ENCODE results near the gene SDC3.

The SDC3 gene

DNA sequence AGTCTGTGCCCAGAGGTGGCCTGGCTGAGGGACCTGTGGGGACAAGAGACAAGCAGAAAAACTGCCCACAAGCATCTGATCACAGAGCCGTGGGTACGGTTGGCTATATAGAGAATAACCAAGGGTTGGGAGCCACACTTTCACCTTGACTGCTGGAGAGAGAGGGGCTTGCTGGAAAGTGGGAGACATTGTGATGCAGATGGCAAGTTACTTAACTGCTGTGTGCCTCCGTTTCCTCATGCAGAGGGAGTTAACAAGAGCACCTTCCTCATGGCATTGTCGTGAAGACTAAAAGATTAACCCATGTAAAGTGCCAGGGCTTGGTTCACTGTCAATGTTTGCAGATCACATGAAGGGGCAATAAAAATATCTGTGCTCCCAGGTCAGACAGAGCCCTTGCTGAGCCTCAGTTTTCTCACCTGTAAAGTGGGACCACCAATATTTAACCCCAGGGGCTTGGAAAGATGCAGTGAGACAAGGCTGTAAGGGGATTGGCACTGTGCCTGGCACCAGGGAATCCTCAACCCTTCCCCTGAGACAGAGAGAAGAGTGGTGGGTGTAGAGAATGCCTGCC, 52.8 kb downstream of the SDC3 start:
- DNase-seq (ENCODE audit: extremely low read depth in 1 of 2, low read depth in 1 of 2) = no peak

DNA sequence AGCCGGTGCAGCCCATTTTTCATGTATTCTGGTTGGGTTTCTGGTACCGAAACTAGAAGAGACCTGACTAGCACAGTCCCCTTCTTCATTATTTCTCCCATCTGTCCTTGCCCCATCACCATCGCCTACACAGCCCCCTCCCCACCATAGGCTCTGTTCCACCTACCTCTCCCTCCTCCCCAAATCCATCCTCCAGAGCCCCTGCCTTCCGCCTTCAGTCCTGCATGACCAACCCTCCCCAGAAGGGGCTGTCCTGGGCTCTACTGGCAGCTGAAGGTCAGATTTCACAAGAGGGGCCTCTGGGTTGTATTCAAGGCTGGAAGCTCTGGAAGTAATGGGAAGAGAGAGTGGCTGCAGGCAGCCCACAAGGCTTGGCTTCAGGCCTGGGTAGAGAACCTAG, 55.2 kb downstream of the SDC3 start:
- no peak for DNase-seq (ENCODE audit: extremely low read depth in 1 of 2, low read depth in 1 of 2)

DNA sequence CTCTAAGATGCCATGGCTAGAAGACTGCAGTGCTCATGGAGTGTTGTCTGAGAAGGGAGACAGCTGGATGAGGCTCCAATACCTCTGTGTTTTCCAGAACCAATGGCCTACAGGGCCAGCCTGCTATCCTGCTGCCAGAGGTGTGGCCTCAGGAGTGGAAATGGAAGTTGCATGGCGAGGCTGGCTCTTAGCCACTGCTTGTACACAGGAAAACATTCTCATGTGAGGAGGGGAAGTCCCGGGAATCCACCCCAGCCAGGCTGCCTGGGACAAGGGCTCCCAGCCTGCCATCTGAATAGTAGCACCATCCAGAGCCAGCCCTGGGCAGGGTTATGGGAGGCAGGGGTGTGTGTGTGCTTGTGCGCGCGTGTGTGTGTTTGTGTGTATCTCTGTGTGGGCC, 56.5 kb downstream of the SDC3 start:
- DNase-seq (ENCODE audit: extremely low read depth in 1 of 2, low read depth in 1 of 2) = no peak

DNA sequence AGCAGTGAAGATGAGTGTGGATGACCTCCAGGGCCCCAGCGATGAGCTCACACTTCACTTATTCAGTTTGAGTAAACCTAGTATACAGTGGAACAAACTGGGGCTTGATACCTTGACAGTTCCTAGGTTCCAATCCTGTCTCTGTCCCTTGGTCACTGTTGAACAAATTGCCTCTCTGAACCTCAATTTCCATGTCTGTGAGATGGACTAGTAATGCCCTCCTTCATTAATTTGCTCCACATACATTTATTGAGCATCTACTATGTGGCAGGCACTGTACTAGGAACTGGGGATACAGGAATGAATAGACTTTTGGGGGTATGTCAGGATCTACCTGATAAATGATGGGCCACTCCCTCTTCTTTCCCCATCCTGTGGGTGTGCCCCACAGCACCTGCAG, 57.3 kb downstream of the SDC3 start:
- no peak for DNase-seq (ENCODE audit: extremely low read depth in 1 of 2, low read depth in 1 of 2)

DNA sequence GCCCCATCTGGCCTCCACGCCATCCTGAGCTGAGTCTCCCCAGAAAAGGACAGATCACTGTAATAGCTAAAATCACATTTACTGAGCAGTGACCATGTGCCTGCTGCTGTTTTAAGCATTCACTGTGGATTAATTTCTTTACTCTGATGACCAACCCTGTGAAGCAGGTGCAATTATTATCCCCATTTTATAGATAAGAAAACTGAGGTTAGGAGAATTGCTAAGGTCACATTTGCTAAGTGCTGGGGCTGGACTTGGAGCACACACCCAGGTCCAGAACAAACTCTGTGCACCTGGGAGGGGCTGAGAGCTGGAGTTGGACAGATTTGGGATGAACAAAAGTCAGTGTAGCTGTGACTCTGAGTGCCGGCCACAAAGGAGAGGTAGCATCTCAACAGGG, 58.0 kb downstream of the SDC3 start:
- DNase-seq (ENCODE audit: extremely low read depth in 1 of 2, low read depth in 1 of 2) = no peak

DNA sequence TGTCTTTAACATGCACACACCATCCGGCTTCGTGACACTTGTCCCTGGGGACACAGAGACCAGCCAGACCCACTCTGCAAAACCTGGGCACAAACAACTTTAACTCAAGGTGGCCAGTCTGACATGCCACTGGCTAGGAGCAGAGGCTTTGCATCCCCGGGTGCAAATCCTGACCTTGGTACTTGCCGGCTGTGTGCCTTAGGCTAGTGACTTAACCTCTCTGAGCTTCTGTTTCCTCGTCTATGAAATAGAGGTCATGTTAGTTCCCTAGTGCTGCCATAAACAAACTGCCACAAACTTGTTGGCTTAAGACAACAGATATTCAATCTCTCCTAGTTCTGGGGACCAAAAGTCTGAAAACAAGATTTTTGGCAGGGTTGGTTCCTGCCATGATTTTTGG, 60.4 kb downstream of the SDC3 start:
- DNase-seq (ENCODE audit: extremely low read depth in 1 of 2, low read depth in 1 of 2) = no peak

DNA sequence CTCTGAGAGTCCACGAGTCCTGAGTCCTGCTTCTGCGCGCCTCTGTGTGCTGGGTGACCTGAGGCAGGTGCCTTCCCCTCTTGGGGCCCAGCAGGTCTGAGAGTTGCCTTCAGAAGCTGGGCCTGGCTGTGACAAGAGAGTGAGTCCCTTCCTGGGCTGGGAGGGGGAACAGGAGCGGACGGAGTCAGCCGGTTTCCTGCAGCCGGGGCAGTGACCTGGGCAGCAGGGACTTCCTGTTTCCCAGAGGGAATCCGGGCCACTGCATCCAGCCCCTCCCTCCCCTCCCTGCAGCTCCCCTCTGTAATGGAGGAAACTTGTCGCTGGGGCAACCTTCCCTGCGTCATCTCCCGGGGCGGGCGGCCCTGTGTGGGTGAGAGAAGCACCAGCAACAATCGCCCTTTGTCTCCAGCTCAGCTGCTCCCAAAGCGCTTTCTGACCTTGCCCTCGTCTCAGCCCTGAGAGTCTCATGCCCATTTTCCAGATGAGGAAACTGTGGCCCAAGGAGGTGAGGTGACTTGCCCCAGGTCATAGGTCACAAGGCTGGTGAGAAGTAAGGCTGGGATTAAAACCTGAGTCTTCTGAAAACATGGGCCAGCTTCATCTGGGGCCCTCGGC, 61.1 kb downstream of the SDC3 start:
- no peak for DNase-seq (ENCODE audit: extremely low read depth in 1 of 2, low read depth in 1 of 2)

DNA sequence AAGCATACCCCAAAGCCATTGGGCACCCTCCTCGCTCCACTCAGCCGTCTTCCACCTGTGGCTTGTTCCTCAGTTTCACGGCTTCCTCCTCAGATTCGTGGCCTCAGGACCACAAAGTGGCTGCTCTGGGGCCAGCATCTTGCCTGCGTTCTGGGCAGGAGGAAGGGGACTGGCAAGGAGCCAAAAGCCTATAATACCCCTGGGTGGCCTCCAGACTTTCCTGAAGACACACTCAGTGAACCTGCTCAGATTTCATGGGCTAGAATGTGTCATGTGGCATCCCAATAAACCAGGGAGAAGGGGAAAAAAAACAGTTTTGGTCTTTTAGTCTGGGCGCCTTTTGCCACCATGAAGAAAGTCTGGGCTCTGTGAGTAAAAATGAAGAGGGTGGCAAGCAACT, 62.0 kb downstream of the SDC3 start:
- DNase-seq (ENCODE audit: extremely low read depth in 1 of 2, low read depth in 1 of 2) = no peak

DNA sequence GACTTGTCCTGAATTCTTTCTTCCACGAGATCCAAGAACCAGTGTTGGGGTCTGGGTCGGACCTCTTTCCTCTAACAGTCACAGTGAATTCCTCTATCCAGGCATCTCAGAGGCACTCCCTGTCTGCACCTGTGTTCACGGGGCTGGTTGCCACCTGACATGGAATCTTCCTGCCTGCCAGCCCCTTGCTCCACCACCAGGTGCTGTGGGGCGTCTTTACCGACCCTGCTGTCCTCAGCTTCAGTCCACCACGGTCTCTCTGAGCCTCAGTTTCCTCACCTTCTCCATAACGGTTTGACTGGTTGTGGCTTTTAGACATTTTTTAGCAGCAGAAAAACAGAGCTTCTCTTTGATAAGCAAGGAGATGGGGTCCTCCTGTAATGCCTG, 62.7 kb downstream of the SDC3 start:
- no peak for DNase-seq (ENCODE audit: extremely low read depth in 1 of 2, low read depth in 1 of 2)

DNA sequence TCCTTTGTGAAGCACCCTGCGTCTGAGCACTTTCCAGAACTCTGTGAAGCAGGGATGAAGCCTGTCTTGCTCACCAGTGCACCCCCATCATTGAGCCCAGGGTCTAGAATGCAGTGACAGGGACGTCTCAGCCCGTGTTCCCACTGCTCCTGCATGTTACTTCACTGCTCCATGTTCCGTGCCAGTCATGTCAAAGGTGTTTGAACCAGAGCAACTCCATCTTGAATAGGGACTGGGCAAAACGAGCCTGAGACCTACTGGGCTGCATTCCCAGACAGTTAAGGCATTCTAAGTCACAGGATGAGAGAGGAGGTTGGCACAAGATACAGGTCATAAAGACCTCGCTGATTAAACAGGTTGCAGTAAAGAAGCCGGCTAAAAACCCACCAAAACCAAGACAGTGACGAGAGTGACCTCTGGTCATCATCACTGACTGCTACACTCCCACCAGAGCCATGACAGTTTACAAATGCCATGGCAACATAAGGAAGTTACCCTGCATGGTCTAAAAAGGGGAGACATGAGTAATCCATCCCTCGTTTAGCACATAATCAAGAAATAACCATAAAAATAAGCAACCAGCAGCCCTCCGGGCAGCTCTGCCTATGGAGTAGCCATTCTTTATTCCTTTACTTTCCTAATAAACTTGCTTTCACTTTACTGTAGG, 63.2 kb downstream of the SDC3 start:
- DNase-seq (ENCODE audit: extremely low read depth in 1 of 2, low read depth in 1 of 2) = no peak

DNA sequence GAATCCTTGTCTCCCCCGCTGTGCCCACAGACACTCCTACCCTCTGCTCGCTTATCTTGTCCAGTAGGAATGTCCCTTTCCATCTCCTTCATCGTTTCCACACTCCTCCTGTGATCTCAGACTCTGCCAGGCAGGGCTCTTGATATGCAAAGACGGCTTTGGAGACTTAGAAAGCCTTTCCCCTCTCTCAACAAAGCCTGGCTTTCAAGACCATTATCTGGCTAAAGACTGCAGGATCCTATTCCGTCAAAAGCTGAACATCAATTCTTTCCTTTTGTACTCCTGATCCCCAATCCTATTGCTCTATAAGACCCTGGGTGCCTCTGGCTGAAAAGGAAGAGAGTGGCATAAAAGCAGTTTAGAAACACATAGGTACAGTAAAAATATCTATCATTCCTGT, 63.9 kb downstream of the SDC3 start:
- no peak for DNase-seq (ENCODE audit: extremely low read depth in 1 of 2, low read depth in 1 of 2)

DNA sequence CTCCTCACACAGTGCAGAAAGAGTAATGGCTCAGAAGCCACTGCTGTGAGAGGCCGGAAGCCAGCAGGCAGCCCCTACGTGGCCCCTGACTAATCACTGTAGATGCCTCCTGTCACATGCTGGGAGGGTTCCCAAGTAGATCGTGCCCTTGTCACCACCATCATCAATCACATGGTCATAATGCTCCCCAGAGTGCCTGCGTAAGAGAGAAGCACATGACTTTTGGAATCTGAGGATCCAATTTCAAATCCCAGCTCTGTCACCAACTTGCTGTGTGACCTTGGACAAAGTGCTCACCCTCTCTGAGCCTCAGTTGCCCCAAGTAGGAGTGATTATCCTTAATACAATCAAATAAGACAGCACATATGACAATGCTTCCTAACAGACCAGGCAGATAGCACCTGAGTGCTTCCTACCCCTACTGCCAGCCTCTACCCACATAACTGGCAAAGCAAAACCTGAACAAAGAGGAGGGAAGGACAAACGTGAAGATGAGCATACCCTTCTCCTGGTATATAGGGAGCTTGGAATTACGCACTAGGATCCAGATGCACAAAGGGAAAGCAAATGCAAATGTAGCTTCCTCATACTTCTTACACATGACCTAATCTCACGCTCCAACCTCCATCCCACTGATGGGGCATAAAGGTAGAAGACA, 65.7 kb downstream of the SDC3 start:
- no peak for DNase-seq (ENCODE audit: extremely low read depth in 1 of 2, low read depth in 1 of 2)

DNA sequence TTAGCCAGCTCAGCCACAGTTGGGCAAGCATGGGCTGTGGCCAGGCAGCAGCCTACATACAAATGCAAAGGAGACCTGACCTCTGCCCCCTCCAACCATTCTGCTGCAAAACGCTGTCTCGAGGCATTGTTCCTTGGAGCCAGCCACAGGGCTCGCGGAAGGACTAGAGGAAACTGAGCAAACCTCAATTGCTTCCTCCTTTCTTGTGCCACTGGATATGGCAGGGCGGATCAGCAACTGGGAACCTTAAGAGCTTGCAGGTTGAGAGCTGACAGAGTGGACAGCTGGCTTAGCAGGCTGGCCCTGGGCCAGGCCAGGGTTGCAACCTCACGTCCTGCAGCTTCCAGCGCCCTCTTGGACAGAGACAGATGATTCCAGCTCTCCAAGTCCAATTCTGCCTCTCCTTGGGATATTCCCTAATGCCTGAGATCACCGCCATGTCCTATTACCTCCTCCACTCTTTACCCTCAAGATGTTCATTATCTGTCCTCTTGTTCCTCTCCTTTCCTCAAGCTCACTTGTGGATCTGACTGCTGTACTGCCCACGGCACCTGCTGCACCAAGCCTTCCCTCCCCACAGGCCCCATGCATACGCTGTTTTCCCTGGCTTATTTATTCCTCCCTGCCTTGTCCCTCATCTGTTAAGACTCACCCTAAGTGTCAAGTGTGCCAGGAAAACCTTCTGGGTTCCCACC, 67.5 kb downstream of the SDC3 start:
- no peak for DNase-seq (ENCODE audit: extremely low read depth in 1 of 2, low read depth in 1 of 2)

DNA sequence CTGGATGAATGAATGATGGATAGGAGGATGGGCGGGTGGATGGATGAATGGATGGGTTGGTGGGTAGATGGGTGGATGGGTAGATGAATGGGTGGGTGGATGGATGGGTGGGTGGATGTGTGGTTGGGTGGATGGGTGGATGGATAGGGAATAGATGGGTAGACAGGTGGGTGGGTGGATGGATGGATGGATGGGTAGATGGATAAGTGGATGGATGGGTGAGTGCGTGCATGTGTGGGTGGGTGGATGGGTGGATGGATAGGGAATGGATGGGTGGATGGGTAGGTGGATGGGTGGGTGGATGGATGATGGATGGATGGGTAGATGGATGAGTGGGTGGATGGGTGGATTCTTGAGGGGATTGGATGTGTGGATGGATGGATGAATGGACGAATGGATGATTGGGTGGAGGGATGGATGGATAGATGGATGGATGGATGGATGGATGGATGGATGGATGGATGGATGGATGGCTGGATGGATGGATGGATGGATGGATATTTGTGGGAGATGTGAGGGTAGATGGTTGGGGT, 68.7 kb downstream of the SDC3 start:
- DNase-seq (ENCODE audit: extremely low read depth in 1 of 2, low read depth in 1 of 2) = no peak

DNA sequence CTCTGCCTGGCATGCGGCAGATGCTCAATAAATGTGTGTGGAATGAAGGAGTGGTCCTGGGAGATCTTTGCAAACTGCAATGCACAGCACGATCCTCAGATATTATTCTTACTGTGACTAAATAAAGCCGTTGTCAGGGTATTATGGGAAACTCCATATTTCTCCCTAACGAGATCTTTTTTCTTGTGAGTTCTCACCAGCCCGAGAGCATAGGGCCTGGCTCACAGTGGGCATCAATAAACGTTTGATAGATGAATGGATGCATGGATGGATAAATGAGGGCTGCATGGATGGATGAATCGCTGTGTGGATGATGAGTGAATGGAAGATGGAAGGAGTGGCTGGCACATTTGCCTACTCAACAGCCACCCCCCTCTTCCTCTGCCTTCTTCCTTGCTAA, 69.6 kb downstream of the SDC3 start:
- no peak for DNase-seq (ENCODE audit: extremely low read depth in 1 of 2, low read depth in 1 of 2)

DNA sequence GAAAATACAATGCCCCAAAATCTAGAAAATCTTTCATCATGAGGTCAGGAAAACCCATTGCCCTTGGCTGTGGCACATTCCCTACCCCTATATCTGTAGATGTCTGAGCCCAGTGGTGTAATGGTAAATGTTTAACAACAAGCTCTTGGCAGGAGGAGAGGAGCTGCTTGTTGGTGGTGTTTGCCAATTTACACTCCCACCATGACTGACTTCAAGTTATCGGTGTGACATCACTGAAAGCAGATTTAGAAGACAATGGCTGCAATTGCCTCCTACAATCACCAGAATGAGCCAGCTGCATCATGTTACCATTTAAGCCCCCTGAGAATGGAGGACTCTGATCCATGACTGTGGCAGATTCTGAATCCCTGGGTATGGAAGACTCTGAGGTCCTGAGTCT, 70.9 kb downstream of the SDC3 start:
- DNase-seq (ENCODE audit: extremely low read depth in 1 of 2, low read depth in 1 of 2) = no peak

DNA sequence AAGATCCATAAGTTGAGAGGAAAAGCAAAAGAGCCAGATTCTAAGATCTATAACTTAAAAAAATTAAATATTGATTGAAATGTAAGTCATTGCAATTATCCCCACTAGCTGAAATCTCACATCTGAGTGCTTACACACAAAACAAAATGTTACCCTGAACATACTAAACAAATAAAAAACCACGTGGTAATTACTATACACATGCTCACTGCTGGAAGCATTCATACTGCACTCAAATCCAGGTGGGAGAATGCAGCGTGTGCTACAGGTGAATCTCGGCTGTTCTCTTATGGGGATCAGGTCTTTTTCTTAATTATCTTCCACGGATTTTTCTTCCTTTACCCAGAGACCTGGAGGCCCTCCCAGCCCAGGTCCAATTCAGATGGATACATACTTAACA, 74.3 kb downstream of the SDC3 start:
- DNase-seq (ENCODE audit: extremely low read depth in 1 of 2, low read depth in 1 of 2) = no peak

DNA sequence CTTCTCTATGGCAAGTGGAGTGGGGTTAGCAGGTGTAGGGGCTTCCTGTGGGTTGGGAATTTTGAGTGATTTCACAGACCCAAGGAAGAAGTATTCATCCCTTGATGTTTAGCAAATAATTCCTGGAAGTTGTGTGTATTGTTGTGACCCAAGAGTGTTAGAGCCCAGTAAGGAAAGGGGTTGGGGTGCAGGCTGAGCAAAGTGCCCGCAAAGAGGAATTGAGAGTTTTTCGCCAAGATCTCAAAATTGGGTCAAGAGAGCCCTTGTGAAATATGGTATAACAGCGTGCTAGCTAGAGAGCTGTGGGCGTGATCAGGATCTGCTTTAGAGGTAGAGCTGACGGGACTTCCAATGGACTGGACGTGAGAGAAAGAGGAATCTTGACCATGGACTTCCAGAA, 78.0 kb downstream of the SDC3 start:
- DNase-seq (ENCODE audit: extremely low read depth in 1 of 2, low read depth in 1 of 2) = no peak

DNA sequence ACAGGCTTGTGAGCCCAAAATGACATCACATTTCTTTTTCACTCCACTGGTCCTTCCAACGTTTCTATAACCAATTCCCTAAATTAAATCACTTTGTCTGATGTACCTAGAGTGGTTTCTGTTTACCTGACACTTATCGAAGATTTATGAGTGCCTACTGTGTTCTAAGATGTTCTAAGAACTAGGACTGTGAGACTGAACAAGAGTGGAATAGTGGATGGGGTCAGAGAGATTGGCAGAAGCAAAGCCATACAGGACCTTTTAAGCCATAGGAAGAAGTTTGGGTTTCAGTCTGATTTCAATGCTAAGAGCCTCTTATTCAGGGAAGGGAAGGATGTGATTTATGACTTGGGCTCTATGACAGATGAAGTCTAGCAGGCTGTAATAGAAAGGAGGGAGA, 78.7 kb downstream of the SDC3 start:
- DNase-seq (ENCODE audit: extremely low read depth in 1 of 2, low read depth in 1 of 2) = no peak

DNA sequence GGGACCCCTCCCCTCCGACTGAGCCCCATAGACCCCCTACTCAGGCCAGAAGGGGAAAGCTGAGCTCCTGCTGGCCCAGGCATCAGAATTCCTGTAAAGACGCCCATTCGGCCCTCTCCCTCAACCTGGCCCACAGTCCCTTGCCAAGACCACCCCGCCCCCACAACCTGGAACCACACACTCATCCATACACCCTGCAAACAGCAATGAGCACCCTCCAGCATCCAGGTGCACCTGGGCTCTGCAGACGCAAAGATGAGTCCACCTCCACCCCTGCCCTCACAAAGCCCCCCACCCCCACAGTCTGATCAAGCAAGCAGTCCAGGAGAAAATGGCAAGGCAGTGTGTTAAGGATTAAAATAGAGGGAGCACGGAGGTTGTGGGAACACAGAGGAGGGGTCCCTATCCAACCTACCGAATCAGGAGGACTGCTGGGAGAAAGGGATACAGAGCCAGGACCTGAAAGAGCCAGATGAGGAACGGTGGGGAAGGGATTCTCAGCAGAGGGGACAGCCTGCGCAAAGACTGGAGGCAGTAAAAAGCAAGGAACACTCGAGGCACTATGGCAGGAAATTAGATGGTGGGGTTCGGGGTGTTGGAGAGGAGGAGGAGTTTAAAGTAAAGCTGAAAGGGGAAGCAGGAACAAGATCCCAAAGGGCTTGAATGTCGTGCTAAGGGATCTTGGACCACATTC, 83.7 kb downstream of the SDC3 start:
- DNase-seq (ENCODE audit: extremely low read depth in 1 of 2, low read depth in 1 of 2) = no peak
